ENCODE results near the gene CFAP54. TPM values are rescaled to one million over a fixed set of nuclear protein-coding genes. Genes with fewer than 3 reads are reported as not detected.

CFAP54 gene
- total RNA-seq, 4 donors from 2014 or later: 1.3 to 14.2 (median 6.2) TPM

GRCh38 chr12:96500693-96501092, 11.3 kb downstream of the CFAP54 start:
- no peaks in the 10 kb centered on the region for H3K4me1 ChIP-seq
- no peaks in the 10 kb centered on the region for H3K36me3 ChIP-seq
- H3K27me3 ChIP-seq: no peaks in the 10 kb centered on the region
- no peaks in the 10 kb centered on the region for H3K9me3 ChIP-seq
- H3K27ac ChIP-seq: peak overlapping the region in 1 of 2 donors; percentile 74
- no peak overlapping the region for H3K4me3 ChIP-seq
- DNase-seq: no peak
- TF ChIP-seq POLR2A (IDR thresholded peaks at IDR 0.05): no peak
- TF ChIP-seq, protein P1, sequence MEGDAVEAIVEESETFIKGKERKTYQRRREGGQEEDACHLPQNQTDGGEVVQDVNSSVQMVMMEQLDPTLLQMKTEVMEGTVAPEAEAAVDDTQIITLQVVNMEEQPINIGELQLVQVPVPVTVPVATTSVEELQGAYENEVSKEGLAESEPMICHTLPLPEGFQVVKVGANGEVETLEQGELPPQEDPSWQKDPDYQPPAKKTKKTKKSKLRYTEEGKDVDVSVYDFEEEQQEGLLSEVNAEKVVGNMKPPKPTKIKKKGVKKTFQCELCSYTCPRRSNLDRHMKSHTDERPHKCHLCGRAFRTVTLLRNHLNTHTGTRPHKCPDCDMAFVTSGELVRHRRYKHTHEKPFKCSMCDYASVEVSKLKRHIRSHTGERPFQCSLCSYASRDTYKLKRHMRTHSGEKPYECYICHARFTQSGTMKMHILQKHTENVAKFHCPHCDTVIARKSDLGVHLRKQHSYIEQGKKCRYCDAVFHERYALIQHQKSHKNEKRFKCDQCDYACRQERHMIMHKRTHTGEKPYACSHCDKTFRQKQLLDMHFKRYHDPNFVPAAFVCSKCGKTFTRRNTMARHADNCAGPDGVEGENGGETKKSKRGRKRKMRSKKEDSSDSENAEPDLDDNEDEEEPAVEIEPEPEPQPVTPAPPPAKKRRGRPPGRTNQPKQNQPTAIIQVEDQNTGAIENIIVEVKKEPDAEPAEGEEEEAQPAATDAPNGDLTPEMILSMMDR (IDR thresholded peaks at IDR 0.05): peak in 3 of 4 experiments; percentile 29 to 32 (median 31)
- intact Hi-C loops (cut with DNase I; ENCODE audit: low total_unique reads): no loop called here

DNA sequence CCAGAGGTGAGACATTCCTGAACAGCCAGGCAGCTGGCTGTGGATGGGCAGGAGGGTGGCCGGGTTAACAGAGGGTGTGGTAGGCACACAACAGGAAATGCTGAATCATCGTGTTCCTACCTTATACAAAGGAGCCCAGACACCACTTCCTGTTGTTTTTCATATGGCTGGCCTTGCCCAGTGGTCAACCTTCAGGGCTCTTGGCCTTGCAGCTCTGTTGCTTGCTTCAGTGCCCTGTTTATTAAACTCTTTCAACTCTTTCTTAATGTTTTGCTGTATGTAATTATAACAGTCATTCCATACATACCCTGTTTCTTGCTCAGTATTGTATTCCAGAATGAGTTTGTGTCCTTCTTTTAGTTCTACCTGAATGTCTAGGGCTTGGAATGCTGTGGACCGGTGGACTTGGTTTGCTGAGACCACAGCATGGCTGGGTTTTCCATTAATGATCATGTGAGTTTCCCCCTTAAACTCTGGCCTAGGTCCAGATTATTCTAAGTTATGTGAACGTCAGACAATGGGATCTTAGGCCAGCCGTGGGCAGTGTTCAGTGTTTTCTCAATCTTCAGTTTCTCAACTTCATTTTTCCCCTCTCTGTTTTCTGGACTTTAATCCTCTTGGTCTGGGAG, 11.9 kb downstream of the CFAP54 start:
- peak in 1 of 2 donors; percentile 55 for DNase-seq
- intact Hi-C loops (cut with DNase I; ENCODE audit: low total_unique reads): no loop called here

GRCh38 chr12:96501908-96502307, 12.5 kb downstream of the CFAP54 start:
- DNase-seq: no peak
- Histone ChIP-seq H3K36me3 (no peaks in the 10 kb centered on the region), H3K4me3 (no peak overlapping the region), H3K9me3 (no peaks in the 10 kb centered on the region), H3K27ac (peak overlapping the region; percentile 21 to 74), H3K27me3 (no peaks in the 10 kb centered on the region), H3K4me1 (no peaks in the 10 kb centered on the region)
- intact Hi-C loops (cut with DNase I; ENCODE audit: low total_unique reads): no loop called here
- TF ChIP-seq, protein P1 (IDR thresholded peaks at IDR 0.05): no peak
- no peak for TF ChIP-seq POLR2A (IDR thresholded peaks at IDR 0.05)

More for the DNA sequence above, 11.9 kb downstream of the CFAP54 start:
- Histone ChIP-seq H3K27ac (peak overlapping the region; percentile 21 to 74), H3K27me3 (no peaks in the 10 kb centered on the region), H3K4me3 (no peak overlapping the region), H3K4me1 (no peaks in the 10 kb centered on the region), H3K9me3 (no peaks in the 10 kb centered on the region), H3K36me3 (no peaks in the 10 kb centered on the region)
- TF ChIP-seq, protein P1 (IDR thresholded peaks at IDR 0.05): no peak
- no peak for TF ChIP-seq POLR2A (IDR thresholded peaks at IDR 0.05)

- H3K9me3 ChIP-seq: no peaks in the 10 kb centered on the region
- no peak overlapping the region for H3K4me3 ChIP-seq
- no peaks in the 10 kb centered on the region for H3K27me3 ChIP-seq
- intact Hi-C loops (cut with DNase I; ENCODE audit: low total_unique reads): no loop called here
- H3K27ac ChIP-seq: peak overlapping the region in 1 of 2 donors; percentile 74
- no peaks in the 10 kb centered on the region for H3K4me1 ChIP-seq
- H3K36me3 ChIP-seq: no peaks in the 10 kb centered on the region
- DNase-seq: no peak
- TF ChIP-seq, protein P1 (IDR thresholded peaks at IDR 0.05): no peak
- no peak for TF ChIP-seq POLR2A (IDR thresholded peaks at IDR 0.05)
Observed at GRCh38 chr12:96502477-96502876, 13.1 kb downstream of the CFAP54 start.

- H3K4me1 ChIP-seq: no peaks in the 10 kb centered on the region
- no peak for TF ChIP-seq POLR2A (IDR thresholded peaks at IDR 0.05)
- TF ChIP-seq, protein P1 (IDR thresholded peaks at IDR 0.05): no peak
- H3K27me3 ChIP-seq: no peaks in the 10 kb centered on the region
- no peaks in the 10 kb centered on the region for H3K36me3 ChIP-seq
- peak overlapping the region in 1 of 2 donors; percentile 74 for H3K27ac ChIP-seq
- H3K9me3 ChIP-seq: no peaks in the 10 kb centered on the region
- DNase-seq: no peak
- intact Hi-C loops (cut with DNase I; ENCODE audit: low total_unique reads): no loop called here
- H3K4me3 ChIP-seq: no peak overlapping the region
Observed at GRCh38 chr12:96502949-96503532, 13.7 kb downstream of the CFAP54 start.

Measured in uterus (tissue), 4 donors.